HG03060 (cell line): Measurements from ENCODE around the gene SYNE1.
"Not testable (repeated sequence)": the region's sequence is repeated elsewhere in the genome, so short reads cannot be mapped to it uniquely, and the experiment has no call there.

Experiments
- ATAC-seq: cut with Tn5 transposase; IDR thresholded peaks from one replicate; pipeline ENCODE4 v1.9.1; 2021; ENCODE audit warnings: low read depth, moderate number of reproducible peaks; ENCODE audit not compliant: unreplicated experiment

The SYNE1 gene

GRCh38 chr6:152087096-152087495 is 550.1 kb downstream of the SYNE1 start:
- ATAC-seq = no peak

- ATAC-seq = no peak
Observed at GRCh38 chr6:152086223-152086873, 550.8 kb downstream of the SYNE1 start.

GRCh38 chr6:152085451-152085921 is 551.7 kb downstream of the SYNE1 start:
- ATAC-seq = no peak

- no peak for ATAC-seq
Observed at GRCh38 chr6:152078804-152079203, 558.4 kb downstream of the SYNE1 start.

GRCh38 chr6:152078001-152078400 is 559.2 kb downstream of the SYNE1 start:
- no peak for ATAC-seq

- ATAC-seq = not testable (repeated sequence)
Observed at GRCh38 chr6:152076242-152076641, 560.9 kb downstream of the SYNE1 start.

GRCh38 chr6:152071843-152072242 is 565.3 kb downstream of the SYNE1 start:
- ATAC-seq = no peak
